C4-2B (cell line): Measurements from ENCODE around the gene TFDP1.

Source experiments
- CTCF ChIP-seq: fragments of 450-650 bp; conservative IDR thresholded peaks from 2 replicates; pipeline ENCODE4 v1.5.1; 2017; ENCODE audit warnings: mild to moderate bottlenecking
- ZFX ChIP-seq: fragments of 450-650 bp; IDR thresholded peaks from 2 replicates; pipeline ENCODE4 v1.6.1; 2017

GRCh38 chr13:113561417-113562084 is 23.0 kb upstream of the TFDP1 start:
- TF ChIP-seq CTCF (no peak), ZFX (no peak)
